GM23338 (cell line): Measurements from ENCODE around the gene BTBD9. TPM values are rescaled to one million over a fixed set of nuclear protein-coding genes. Genes with fewer than 3 reads are reported as not detected.

ENCODE experiments used
- ATAC-seq: fragments of 200-7000 bp; cut with Tn5 transposase; 3 replicates; pipeline ENCODE4 v1.9.1; 2020
- DNase-seq: peaks from one replicate; pipeline ENCODE4 v3.0.0-alpha.2; 2015; ENCODE audit warnings: low spot score
- H2AFZ ChIP-seq: fragments of 200-600 bp; sonication (generic); 2 replicates; pipeline ENCODE4 v1.8.0; 2016; ENCODE audit warnings: antibody characterized with exemption, mild to moderate bottlenecking, moderate library complexity
- H3F3A ChIP-seq: fragments of 200-600 bp; sonication (generic); replicated peaks from 2 replicates; pipeline ENCODE4 v1.8.0; 2017; ENCODE audit warnings: antibody characterized with exemption, mixed run types, low read depth
- H3K27ac ChIP-seq: fragments of 200-600 bp; sonication (generic); 2 replicates; pipeline ENCODE4 v1.6.1; 2016; ENCODE audit warnings: low read depth
- H3K27me3 ChIP-seq: fragments of 200-600 bp; sonication (generic); 2 replicates; pipeline ENCODE4 v1.8.0; 2016; ENCODE audit warnings: mild to moderate bottlenecking, mixed run types, moderate library complexity; ENCODE audit not compliant: insufficient read depth
- H3K36me3 ChIP-seq: fragments of 200-600 bp; sonication (generic); 2 replicates; pipeline ENCODE4 v1.8.0; 2016; ENCODE audit warnings: mild to moderate bottlenecking; ENCODE audit not compliant: insufficient read depth
- H3K4me1 ChIP-seq: fragments of 200-600 bp; sonication (generic); 2 replicates; pipeline ENCODE4 v1.8.0; 2016; ENCODE audit warnings: mild to moderate bottlenecking, moderate library complexity; ENCODE audit not compliant: insufficient read depth
- H3K4me2 ChIP-seq: fragments of 200-600 bp; sonication (generic); 2 replicates; pipeline ENCODE4 v1.7.1; 2017; ENCODE audit warnings: mixed run types
- H3K4me3 ChIP-seq: fragments of 200-600 bp; sonication (generic); 2 replicates; pipeline ENCODE4 v1.6.1; 2016; ENCODE audit warnings: mixed run types
- H3K79me2 ChIP-seq: fragments of 200-600 bp; sonication (generic); replicated peaks from 2 replicates; pipeline ENCODE4 v1.8.0; 2017; ENCODE audit warnings: mild to moderate bottlenecking; ENCODE audit not compliant: insufficient read depth
- H3K9me2 ChIP-seq: fragments of 200-600 bp; sonication (generic); 2 replicates; pipeline ENCODE4 v1.8.0; 2017; ENCODE audit not compliant: insufficient read depth
- H4K20me1 ChIP-seq: fragments of 200-600 bp; sonication (generic); replicated peaks from 2 replicates; pipeline ENCODE4 v1.8.0; 2017; ENCODE audit warnings: mild to moderate bottlenecking; ENCODE audit not compliant: insufficient read depth
- H3K27ac Mint-ChIP-seq: 2 replicates; pipeline ENCODE4 v1.8.0; 2020; ENCODE audit warnings: inconsistent platforms, mild to moderate bottlenecking, moderate library complexity, mixed read lengths
- H3K27me3 Mint-ChIP-seq: 3 replicates; pipeline ENCODE4 v1.8.0; 2022; ENCODE audit warnings: low read depth, mild to moderate bottlenecking, moderate library complexity, mixed read lengths, inconsistent platforms; ENCODE audit not compliant: insufficient read depth, poor library complexity
- H3K36me3 Mint-ChIP-seq: 3 replicates; pipeline ENCODE4 v1.8.0; 2021; ENCODE audit warnings: low read depth, mild to moderate bottlenecking, inconsistent platforms, moderate library complexity, mixed read lengths
- H3K4me1 Mint-ChIP-seq: 3 replicates; pipeline ENCODE4 v1.8.0; 2020; ENCODE audit warnings: mild to moderate bottlenecking, inconsistent platforms, mixed read lengths
- H3K4me3 Mint-ChIP-seq: 3 replicates; pipeline ENCODE4 v1.8.0; 2021; ENCODE audit warnings: moderate library complexity, mild to moderate bottlenecking, inconsistent platforms, mixed read lengths
- H3K9me3 Mint-ChIP-seq: 3 replicates; pipeline ENCODE4 v1.8.0; 2020; ENCODE audit warnings: moderate library complexity, mild to moderate bottlenecking, inconsistent platforms, mixed read lengths
- CREB1 ChIP-seq: fragments of 250-450 bp; sonication (Bioruptor Pico); IDR thresholded peaks from 2 replicates; pipeline ENCODE4 v1.5.0; 2020; ENCODE audit warnings: low read depth, mild to moderate bottlenecking, moderate library complexity
- CTCF ChIP-seq, 2 experiments: fragments of 200-600 bp in 1 of 2; sonication (generic) in 1 of 2; conservative IDR thresholded peaks; 2 replicates each; pipeline versions ENCODE4 v1.5.1 to v1.6.1; 2016 to 2017; ENCODE audit warnings: antibody characterized with exemption in 2 of 2, low read depth in 2 of 2, mild to moderate bottlenecking in 2 of 2, moderate library complexity in 1 of 2
- ETS1 ChIP-seq: IDR thresholded peaks from 2 replicates; pipeline ENCODE4 v1.6.1; 2016; ENCODE audit warnings: antibody characterized with exemption
- EZH2 ChIP-seq: fragments of 200-600 bp; sonication (generic); IDR thresholded peaks from one replicate; pipeline ENCODE4 v1.8.0; 2017; ENCODE audit warnings: antibody characterized with exemption, mild to moderate bottlenecking, low read depth; ENCODE audit not compliant: unreplicated experiment
- EZH2phosphoT487 ChIP-seq: fragments of 200-600 bp; sonication (generic); IDR thresholded peaks from one replicate; pipeline ENCODE4 v1.8.1; 2018; ENCODE audit warnings: antibody characterized with exemption; ENCODE audit not compliant: unreplicated experiment
- JUNB ChIP-seq: IDR thresholded peaks from one replicate; pipeline ENCODE4 v1.6.1; 2016; ENCODE audit warnings: antibody characterized with exemption; ENCODE audit not compliant: unreplicated experiment
- NANOG ChIP-seq: IDR thresholded peaks from 2 replicates; pipeline ENCODE4 v1.6.1; 2016; ENCODE audit warnings: antibody characterized with exemption, borderline replicate concordance
- POLR2AphosphoS5 ChIP-seq: IDR thresholded peaks from 2 replicates; pipeline ENCODE4 v1.6.1; 2016; ENCODE audit warnings: antibody characterized with exemption, low read depth
- REST ChIP-seq: IDR thresholded peaks from one replicate; pipeline ENCODE4 v1.6.1; 2018; ENCODE audit warnings: antibody characterized with exemption; ENCODE audit not compliant: unreplicated experiment
- STAT1 ChIP-seq: IDR thresholded peaks from one replicate; pipeline ENCODE4 v1.6.1; 2016; ENCODE audit warnings: antibody characterized with exemption; ENCODE audit not compliant: unreplicated experiment
- ZNF114 ChIP-seq: fragments of 250-450 bp; sonication (Bioruptor Pico); IDR thresholded peaks from 2 replicates; pipeline ENCODE4 v1.5.0; 2020; ENCODE audit warnings: mild to moderate bottlenecking, moderate library complexity
- ZNF331 ChIP-seq: fragments of 250-450 bp; sonication (Bioruptor Pico); IDR thresholded peaks from 2 replicates; pipeline ENCODE4 v1.5.0; 2020; ENCODE audit warnings: low read depth, mild to moderate bottlenecking, moderate library complexity
- ZNF462 ChIP-seq: fragments of 250-450 bp; sonication (Bioruptor Pico); IDR thresholded peaks from 2 replicates; pipeline ENCODE4 v1.5.0; 2020; ENCODE audit warnings: mild to moderate bottlenecking, moderate library complexity
- polyA plus RNA-seq: library from polyadenylated mRNA; unstranded; fragments of >200 nt; fragmentation: Nextera tagmentation; extraction: Ambion mirVana; gene quantifications from 2 replicates; pipeline ENCODE4 v1.2.1, GENCODE V29; 2016
- total RNA-seq: library from RNA; depleted of rRNA; stranded (reverse); fragments of >200 nt; shearing (Covaris generic); gene quantifications from 2 replicates; pipeline ENCODE4 v1.2.3, GENCODE V29; 2014

Gene BTBD9
- total and polyA plus RNA-seq, 2 experiments from 2014 or later = 4.2 to 5.3 TPM

- Histone ChIP-seq H3K4me2 (no peak overlapping the region), H3K27ac (no peak overlapping the region), H3K4me3 (no peak overlapping the region), H3K9me2 (no peaks in the 10 kb centered on the region), H3K79me2 (no peaks in the 10 kb centered on the region), H2AFZ (no peak overlapping the region), H3K36me3 (no peaks in the 10 kb centered on the region), H3K4me1 (no peaks in the 10 kb centered on the region), H4K20me1 (no peaks in the 10 kb centered on the region), H3F3A (no peaks in the 10 kb centered on the region), H3K27me3 (no peaks in the 10 kb centered on the region)
- no peaks in the 10 kb centered on the region for H3K36me3 Mint-ChIP-seq
- DNase-seq (no peak), ATAC-seq (no peak)
- no peak for TF ChIP-seq CTCF (conservative IDR thresholded peaks at IDR 0.05; ENCODE audit: low read depth in 2 of 2)
- TF ChIP-seq POLR2AphosphoS5 = no peak
- no peak for TF ChIP-seq ZNF331
- no peak for TF ChIP-seq ETS1
- TF ChIP-seq REST = no peak
- TF ChIP-seq EZH2phosphoT487 = no peak
- no peak for TF ChIP-seq ZNF114 (CRISPR knock-in tag)
- no peak for TF ChIP-seq CREB1
- no peak for TF ChIP-seq NANOG
- no peak for TF ChIP-seq STAT1
- no peak for TF ChIP-seq JUNB
- TF ChIP-seq EZH2 = no peak
- no peak for TF ChIP-seq ZNF462 (CRISPR knock-in tag)
- H3K9me3 Mint-ChIP-seq = no peaks in the 10 kb centered on the region
- H3K4me3 Mint-ChIP-seq = no peak overlapping the region
- H3K4me1 Mint-ChIP-seq = peaks cover 4% of the 10 kb centered on the region; the same call in 1 of the 3 replicates
- no peak overlapping the region for H3K27ac Mint-ChIP-seq
- H3K27me3 Mint-ChIP-seq = peaks cover 2% of the 10 kb centered on the region
Measured at GRCh38 chr6:38603966-38604365, 35.8 kb downstream of the BTBD9 start.
